Fibroblast of the aortic adventitia (primary cell): ENCODE data around the gene TMBIM6. TPM values are rescaled to one million over a fixed set of nuclear protein-coding genes. Genes with fewer than 3 reads are reported as not detected.
"Not testable (repeated sequence)": the region's sequence is repeated elsewhere in the genome, so short reads cannot be mapped to it uniquely, and the experiment has no call there.

Experiments
- DNase-seq: peaks from one replicate; pipeline ENCODE4 v3.0.0-alpha.2; 2010; ENCODE audit warnings: low read depth
- H3K4me3 ChIP-seq: 2 replicates; pipeline ENCODE4 v1.5.1; 2011; ENCODE audit warnings: low read depth, mild to moderate bottlenecking, control low read depth, low read length, moderate library complexity
- total RNA-seq: library from RNA; depleted of rRNA; stranded (reverse); fragments of >200 nt; gene quantifications from 2 replicates; pipeline ENCODE4 v1.2.3, GENCODE V29; 2012; ENCODE audit warnings: low replicate concordance
- TF ChIP-seq, protein P1 (sequence below): IDR thresholded peaks from 2 replicates; pipeline ENCODE4 v1.5.1; 2011; ENCODE audit warnings: mild to moderate bottlenecking, low read length, control low read depth, inconsistent platforms; ENCODE audit not compliant: insufficient read depth

Gene TMBIM6
- total RNA-seq, 1 donor = 564 TPM

- no peak overlapping the region for H3K4me3 ChIP-seq
- TF ChIP-seq, protein P1, sequence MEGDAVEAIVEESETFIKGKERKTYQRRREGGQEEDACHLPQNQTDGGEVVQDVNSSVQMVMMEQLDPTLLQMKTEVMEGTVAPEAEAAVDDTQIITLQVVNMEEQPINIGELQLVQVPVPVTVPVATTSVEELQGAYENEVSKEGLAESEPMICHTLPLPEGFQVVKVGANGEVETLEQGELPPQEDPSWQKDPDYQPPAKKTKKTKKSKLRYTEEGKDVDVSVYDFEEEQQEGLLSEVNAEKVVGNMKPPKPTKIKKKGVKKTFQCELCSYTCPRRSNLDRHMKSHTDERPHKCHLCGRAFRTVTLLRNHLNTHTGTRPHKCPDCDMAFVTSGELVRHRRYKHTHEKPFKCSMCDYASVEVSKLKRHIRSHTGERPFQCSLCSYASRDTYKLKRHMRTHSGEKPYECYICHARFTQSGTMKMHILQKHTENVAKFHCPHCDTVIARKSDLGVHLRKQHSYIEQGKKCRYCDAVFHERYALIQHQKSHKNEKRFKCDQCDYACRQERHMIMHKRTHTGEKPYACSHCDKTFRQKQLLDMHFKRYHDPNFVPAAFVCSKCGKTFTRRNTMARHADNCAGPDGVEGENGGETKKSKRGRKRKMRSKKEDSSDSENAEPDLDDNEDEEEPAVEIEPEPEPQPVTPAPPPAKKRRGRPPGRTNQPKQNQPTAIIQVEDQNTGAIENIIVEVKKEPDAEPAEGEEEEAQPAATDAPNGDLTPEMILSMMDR = peak; percentile 88
- peak; percentile 34 for DNase-seq
Measured at GRCh38 chr12:49777800-49778748, 36.7 kb downstream of the TMBIM6 start.

DNA sequence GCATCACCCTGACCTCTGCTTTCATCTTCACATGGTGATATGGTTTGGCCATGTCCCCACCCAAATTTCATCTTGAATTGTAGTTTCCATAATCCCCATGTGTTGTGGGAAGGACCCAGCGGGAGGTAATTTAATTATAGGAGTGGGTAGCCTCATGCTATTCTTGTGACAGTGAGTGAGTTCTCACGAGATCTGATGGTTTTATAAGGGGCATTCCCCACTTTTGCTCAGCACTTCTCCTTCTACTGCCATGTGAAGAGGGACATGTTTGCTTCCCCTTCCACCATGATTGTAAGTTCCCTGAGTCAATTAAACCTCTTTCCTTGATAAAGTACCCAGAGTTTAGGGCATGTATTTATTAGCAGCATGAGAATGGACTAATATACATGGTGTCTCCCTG lies 38.2 kb downstream of the TMBIM6 start:
- no peak overlapping the region for H3K4me3 ChIP-seq
- DNase-seq = no peak
- TF ChIP-seq, protein P1 = no peak

GRCh38 chr12:49780914-49781313 lies 39.6 kb downstream of the TMBIM6 start:
- DNase-seq, H3K4me3 ChIP-seq: not testable (repeated sequence)

DNA sequence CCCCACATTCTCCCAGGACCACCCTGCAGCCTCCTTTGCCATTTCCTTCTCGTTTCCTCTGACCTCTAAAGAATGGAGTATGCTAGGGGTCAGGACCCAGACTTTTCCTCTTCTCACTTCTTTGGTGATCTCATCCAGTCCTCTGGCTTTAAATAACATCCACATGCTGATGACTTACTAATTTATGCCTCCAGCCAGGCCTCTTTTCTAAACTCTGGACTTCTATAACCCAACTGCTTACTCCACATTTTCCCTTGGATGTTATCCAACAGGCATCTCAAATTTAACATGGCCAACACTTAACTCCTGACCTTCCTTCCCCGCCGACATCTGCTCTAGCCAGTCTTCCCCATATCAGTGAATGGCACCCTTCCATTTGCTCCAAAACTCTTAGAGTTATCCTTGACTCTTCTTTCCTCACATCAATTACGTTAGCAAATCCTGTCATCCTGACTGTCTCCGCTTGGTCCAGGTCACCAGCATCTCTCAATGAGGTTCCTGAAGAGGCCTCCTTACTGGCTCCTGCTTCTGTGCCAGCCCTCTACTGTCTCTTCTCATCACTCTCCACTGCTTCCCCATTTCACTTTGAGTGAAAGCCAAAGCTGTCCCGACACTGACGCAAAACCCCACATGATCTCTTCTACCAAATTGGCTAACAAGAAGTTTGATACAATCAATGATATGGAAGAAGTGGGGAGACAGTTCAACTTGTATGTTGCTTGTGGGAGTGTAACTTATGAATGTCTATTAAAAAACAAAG lies 42.7 kb downstream of the TMBIM6 start:
- H3K4me3 ChIP-seq = no peak overlapping the region
- DNase-seq = peak; percentile 88
- TF ChIP-seq, protein P1 = no peak

- peak; percentile 48 for DNase-seq
- H3K4me3 ChIP-seq = no peak overlapping the region
- TF ChIP-seq, protein P1 = no peak
Measured at GRCh38 chr12:49784756-49785409, 43.5 kb downstream of the TMBIM6 start.

- no peak for DNase-seq
- TF ChIP-seq, protein P1 = no peak
- no peak overlapping the region for H3K4me3 ChIP-seq
Measured at GRCh38 chr12:49787672-49788071, 46.3 kb downstream of the TMBIM6 start.
